ENCODE measurements around the gene SPSB1.
A peak's percentile ranks its signal among the peaks of the same experiment; 100 is the strongest.

Gene SPSB1

GRCh38 chr1:9320520-9321479, 28.1 kb downstream of the SPSB1 start:
- peak; percentile 66 for DNase-seq

- DNase-seq = peak; percentile 89
Measured at GRCh38 chr1:9321480-9321849, 28.8 kb downstream of the SPSB1 start.

DNA sequence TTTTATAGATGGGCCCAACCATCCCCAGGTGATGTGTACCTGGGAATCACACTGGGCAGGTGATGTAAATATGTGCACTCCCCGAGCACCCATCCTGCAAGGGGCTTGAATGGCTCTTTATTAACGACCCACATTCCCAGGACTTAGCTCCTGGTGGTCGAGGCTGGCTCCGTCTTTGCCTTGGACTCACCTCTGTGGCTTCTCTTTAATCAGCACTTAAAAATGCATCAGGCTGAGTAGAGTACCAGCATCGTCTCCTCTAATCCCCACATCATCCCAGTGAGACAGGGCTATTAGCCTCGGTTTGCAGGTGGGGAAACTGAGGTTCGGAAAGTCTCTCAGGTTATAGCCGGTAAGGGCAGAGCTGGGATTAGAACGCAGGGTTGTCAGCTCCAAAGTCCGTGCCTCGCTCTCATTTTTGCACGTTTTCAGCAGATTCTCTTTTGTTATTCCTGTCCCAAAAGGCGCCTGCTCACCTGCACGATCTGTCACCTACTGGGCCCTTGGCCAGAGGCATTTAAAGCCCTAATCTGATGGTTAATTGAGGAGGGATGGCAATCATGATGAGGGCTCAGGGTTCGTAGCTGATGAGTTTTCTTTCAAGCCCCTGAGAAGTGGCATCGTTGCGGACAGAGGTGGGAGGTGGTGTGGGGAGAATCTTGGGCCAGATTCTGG, 29.4 kb downstream of the SPSB1 start:
- DNase-seq = no peak

GRCh38 chr1:9322661-9323244, 30.1 kb downstream of the SPSB1 start:
- DNase-seq = no peak

GRCh38 chr1:9324246-9325096, 31.8 kb downstream of the SPSB1 start:
- DNase-seq = no peak

GRCh38 chr1:9326596-9326995, 33.9 kb downstream of the SPSB1 start:
- DNase-seq = peak; percentile 77

- DNase-seq = no peak
Measured at GRCh38 chr1:9328201-9328600, 35.5 kb downstream of the SPSB1 start.

GRCh38 chr1:9328715-9329114, 36.0 kb downstream of the SPSB1 start:
- no peak for DNase-seq

DNA sequence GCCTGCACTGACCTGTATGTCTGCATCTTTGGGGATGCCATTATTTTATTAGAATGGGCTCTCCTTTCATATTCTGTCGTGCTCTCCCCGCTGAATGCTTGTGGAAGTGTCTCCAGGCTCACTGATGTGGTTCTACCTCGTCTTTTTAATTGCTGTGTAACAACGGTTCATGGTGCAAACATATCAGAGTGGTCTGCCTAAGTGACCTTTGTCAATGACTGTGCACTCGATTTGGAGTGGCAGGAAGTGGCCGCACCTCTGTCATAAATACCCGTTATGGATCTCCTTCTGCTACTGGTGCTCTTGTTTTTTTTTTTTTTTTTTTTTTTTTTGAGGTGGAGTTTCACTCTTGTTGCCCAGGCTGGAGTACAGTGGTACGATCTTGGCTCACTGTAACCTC, 38.3 kb downstream of the SPSB1 start:
- no peak for DNase-seq

DNA sequence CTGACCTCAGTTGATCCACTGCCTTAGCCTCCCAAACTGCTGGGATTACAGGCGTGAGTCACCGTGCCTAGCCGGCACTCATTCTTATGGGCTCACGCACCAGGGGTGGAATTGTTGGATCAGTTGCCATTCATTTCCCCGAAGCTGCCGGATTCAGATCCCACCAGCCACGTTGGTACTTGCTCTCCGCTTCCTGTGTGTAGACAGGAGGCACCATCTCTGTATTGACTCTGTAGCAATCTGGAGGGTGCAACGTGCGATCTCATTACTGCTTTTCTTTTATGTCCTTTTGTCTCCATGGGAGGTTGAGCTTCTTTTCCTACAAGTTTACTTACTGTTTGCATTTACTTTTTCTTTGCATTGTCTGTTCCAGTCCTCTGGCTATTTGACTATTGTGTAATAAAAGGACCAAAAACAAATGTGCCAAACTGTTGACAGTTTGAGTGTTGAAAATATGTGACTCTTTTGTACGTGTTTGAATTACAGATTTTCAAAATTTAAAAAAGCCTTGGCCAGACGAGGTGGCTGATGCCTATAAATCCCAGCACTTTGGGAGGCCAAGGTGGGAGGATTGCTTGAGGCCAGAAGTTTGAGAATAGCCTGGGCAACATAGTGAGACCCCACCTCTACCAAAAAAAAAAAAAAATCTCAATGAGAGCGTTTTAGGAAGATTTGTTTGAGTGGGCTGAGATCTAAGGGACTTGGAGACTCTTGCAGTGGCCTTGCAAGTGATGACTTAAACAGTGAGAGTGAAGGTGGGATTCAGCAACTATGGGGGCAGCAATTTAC, 39.1 kb downstream of the SPSB1 start:
- peak; percentile 76 for DNase-seq

- DNase-seq = no peak
Measured at GRCh38 chr1:9332513-9333143, 39.9 kb downstream of the SPSB1 start.

DNA sequence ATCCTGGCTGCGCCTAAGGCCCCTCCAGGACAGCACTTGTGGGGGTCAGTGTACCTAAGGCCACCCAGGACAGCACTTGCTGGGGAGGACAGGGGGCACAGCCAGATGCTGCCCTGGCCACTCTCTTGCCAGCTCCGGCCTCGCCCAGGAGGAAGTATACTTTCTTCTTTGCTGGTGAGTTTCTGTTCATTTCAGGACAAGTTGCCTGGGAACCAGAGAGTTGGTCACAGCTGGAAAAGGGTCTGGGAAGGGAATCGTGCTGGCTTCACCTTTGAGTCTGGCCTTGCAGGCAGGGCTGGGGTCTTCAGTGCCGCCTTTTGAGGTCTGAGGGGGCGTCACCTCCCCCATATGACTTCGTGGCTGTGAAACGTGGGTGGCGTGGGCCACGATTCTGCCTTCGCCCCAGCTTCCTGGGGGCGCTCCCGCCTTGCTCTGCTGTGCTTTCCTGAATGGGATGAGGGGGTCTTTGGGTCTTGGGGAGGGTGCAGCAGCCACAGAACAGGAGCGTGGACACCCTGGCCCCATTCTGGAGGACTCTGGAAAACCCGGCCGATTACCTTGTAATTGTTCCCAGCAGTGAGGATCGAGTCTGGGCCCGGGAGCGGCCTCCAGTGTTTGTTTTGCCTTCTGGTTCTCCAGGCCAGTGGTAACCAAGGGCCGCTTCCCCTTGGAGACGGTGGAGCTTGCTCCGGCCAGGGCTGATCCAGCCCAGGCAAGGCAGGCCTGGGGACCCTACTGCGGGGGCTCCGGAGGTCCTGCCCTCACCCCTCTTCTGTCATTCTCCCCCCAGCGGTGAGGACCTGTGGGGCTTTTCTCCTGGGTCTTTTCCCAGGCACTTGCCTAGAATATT, 45.9 kb downstream of the SPSB1 start:
- DNase-seq = no peak

- no peak for DNase-seq
Measured at GRCh38 chr1:9340172-9340854, 47.6 kb downstream of the SPSB1 start.

DNA sequence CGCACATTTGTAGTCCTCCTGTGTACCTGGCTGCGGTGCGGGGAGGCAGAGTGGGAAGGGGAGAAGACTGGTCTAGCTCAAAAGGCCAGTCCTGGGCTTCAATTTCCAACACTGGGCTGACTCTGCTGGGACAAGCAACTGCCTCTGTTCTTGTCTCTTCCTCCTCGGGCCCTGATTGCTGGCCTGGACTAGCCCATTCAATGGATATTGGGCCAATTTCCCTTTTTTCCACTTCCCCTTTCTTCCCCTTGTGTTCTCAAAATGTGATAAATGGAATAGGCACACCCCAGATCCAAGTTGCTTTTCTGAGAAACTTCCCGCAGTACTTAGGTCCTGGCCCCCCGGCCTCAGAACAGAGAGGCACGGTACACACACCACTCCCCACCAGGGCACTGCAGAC, 48.2 kb downstream of the SPSB1 start:
- DNase-seq = no peak

DNA sequence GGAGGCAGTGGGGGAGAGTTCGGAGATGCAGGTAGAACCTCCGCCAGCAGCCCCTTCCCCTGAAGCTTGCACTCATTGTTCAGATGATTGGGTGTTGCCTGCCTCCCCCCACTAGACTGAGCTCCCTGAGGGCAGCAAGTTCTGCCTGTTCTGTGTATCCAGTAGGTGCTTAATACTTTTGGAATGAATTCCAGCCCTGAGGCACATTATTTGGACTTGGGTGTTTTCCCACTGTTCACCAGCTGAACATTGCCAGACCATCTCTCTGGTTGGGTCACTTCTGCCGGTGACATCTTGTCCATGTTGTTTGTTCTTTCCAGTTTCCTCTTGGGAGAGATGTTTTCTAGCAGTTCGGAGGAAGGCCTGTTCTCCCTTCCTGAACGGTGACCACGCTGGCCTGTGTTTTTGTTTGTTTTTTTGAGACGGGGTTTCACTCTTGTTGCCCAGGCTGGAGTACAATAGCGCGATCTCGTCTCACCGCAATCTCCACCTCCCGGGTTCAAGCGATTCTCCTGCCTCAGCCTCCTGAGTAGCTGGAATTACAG, 48.7 kb downstream of the SPSB1 start:
- DNase-seq = no peak

DNA sequence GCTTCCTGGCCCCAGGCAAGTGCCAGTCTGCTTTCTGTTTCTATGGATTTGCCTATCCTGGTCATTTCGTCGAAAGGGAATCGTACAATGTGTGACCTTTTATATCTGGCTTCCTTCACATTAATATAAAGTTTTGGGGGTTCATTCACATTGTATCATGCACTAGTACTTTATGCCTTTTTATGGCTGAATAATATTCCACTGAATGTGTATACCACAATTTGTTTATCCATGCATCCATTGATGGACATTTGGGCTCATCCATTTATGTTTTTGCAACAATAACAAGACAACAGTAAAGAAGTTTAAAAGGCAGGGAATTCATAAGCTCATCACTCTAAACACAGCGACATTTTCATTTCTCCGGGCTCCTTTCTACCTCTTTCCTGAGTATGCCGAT, 50.6 kb downstream of the SPSB1 start:
- no peak for DNase-seq

- DNase-seq = no peak
Measured at GRCh38 chr1:9344426-9345200, 51.9 kb downstream of the SPSB1 start.

GRCh38 chr1:9345471-9345870, 52.8 kb downstream of the SPSB1 start:
- no peak for DNase-seq

GRCh38 chr1:9345922-9346321, 53.2 kb downstream of the SPSB1 start:
- no peak for DNase-seq

Measured in HCEC 1CT (cell line).